Smooth muscle cell (in vitro differentiated cells): ENCODE measurements around the gene ZNF26. TPM values are rescaled to one million over a fixed set of nuclear protein-coding genes. Genes with fewer than 3 reads are reported as not detected.

ENCODE experiments used
- DNase-seq: peaks from one replicate; lab custom pipeline; 2025; ENCODE audit not compliant: unreplicated experiment; lab: John Stamatoyannopoulos, UW
- H2AFZ ChIP-seq: fragments of 200-600 bp; sonication (generic); 2 replicates; pipeline ENCODE4 v1.6.0; 2016; ENCODE audit warnings: antibody characterized with exemption, low read depth, mild to moderate bottlenecking
- H3F3A ChIP-seq: fragments of 200-600 bp; sonication (generic); 2 replicates; pipeline ENCODE4 v1.6.0; 2017; ENCODE audit warnings: antibody characterized with exemption, low read depth
- H3K27ac ChIP-seq: fragments of 200-600 bp; sonication (generic); 2 replicates; pipeline ENCODE4 v1.5.1; 2016; ENCODE audit warnings: low read depth, mild to moderate bottlenecking
- H3K27me3 ChIP-seq: fragments of 200-600 bp; sonication (generic); 2 replicates; pipeline ENCODE4 v1.6.1; 2016; ENCODE audit warnings: low read depth, mild to moderate bottlenecking
- H3K36me3 ChIP-seq: fragments of 200-600 bp; sonication (generic); 2 replicates; pipeline ENCODE4 v1.5.1; 2016; ENCODE audit warnings: low read depth
- H3K4me1 ChIP-seq: fragments of 200-600 bp; sonication (generic); 2 replicates; pipeline ENCODE4 v1.5.1; 2016; ENCODE audit warnings: low read depth
- H3K4me2 ChIP-seq: fragments of 200-600 bp; sonication (generic); 2 replicates; pipeline ENCODE4 v1.6.0; 2016; ENCODE audit warnings: mild to moderate bottlenecking
- H3K4me3 ChIP-seq: fragments of 200-600 bp; sonication (generic); 2 replicates; pipeline ENCODE4 v1.5.1; 2016; ENCODE audit warnings: mild to moderate bottlenecking
- H3K79me2 ChIP-seq: fragments of 200-600 bp; sonication (generic); 2 replicates; pipeline ENCODE4 v1.6.0; 2016; ENCODE audit warnings: low read depth, mild to moderate bottlenecking
- H3K9ac ChIP-seq: fragments of 200-600 bp; sonication (generic); 2 replicates; pipeline ENCODE4 v1.6.0; 2016; ENCODE audit warnings: low read depth
- H3K9me3 ChIP-seq: fragments of 200-600 bp; sonication (generic); replicated peaks from 2 replicates; pipeline ENCODE4 v1.5.1; 2016; ENCODE audit warnings: low read depth
- H4K20me1 ChIP-seq: fragments of 200-600 bp; sonication (generic); 2 replicates; pipeline ENCODE4 v1.6.0; 2016; ENCODE audit warnings: low read depth
- WGBS: methylation state at CpG from one replicate; pipeline ENCODE4 v1.1.7; 2016; ENCODE audit warnings: low lambda C conversion rate; 5-methylcytosine and 5-hydroxymethylcytosine counted together
- polyA plus RNA-seq: library from polyadenylated mRNA; unstranded; fragments of >200 nt; fragmentation: Nextera tagmentation; extraction: Ambion mirVana; gene quantifications from 2 replicates; pipeline ENCODE4 v1.2.1, GENCODE V29; 2016
- total RNA-seq: library from RNA; depleted of rRNA; stranded (reverse); fragments of >200 nt; gene quantifications from 2 replicates; pipeline ENCODE4 v1.2.3, GENCODE V29; 2014
- TF ChIP-seq, protein P1 (sequence below): fragments of 200-600 bp; sonication (generic); IDR thresholded peaks from 2 replicates; pipeline ENCODE4 v1.5.1; 2017; ENCODE audit warnings: borderline replicate concordance, mild to moderate bottlenecking, antibody characterized with exemption; ENCODE audit not compliant: insufficient read depth, poor library complexity, severe bottlenecking

Gene ZNF26
- total and polyA plus RNA-seq, 2 experiments from 2014 or later = 6.1 to 8.8 TPM

- no peaks in the 10 kb centered on the region for H3K27me3 ChIP-seq
- no peaks in the 10 kb centered on the region for H4K20me1 ChIP-seq
- H3K36me3 ChIP-seq = peaks cover 8% of the 10 kb centered on the region
- H2AFZ ChIP-seq = peak overlapping the region; percentile 100
- no peak for DNase-seq
- H3K4me3 ChIP-seq = peak overlapping the region; percentile 97
- peaks cover 4% of the 10 kb centered on the region for H3K4me1 ChIP-seq
- peaks cover 52% of the 10 kb centered on the region for H3K79me2 ChIP-seq
- peak overlapping the region; percentile 97 for H3K4me2 ChIP-seq
- TF ChIP-seq, protein P1, sequence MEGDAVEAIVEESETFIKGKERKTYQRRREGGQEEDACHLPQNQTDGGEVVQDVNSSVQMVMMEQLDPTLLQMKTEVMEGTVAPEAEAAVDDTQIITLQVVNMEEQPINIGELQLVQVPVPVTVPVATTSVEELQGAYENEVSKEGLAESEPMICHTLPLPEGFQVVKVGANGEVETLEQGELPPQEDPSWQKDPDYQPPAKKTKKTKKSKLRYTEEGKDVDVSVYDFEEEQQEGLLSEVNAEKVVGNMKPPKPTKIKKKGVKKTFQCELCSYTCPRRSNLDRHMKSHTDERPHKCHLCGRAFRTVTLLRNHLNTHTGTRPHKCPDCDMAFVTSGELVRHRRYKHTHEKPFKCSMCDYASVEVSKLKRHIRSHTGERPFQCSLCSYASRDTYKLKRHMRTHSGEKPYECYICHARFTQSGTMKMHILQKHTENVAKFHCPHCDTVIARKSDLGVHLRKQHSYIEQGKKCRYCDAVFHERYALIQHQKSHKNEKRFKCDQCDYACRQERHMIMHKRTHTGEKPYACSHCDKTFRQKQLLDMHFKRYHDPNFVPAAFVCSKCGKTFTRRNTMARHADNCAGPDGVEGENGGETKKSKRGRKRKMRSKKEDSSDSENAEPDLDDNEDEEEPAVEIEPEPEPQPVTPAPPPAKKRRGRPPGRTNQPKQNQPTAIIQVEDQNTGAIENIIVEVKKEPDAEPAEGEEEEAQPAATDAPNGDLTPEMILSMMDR = no peak
- no peaks in the 10 kb centered on the region for H3K9me3 ChIP-seq
- no peaks in the 10 kb centered on the region for H3F3A ChIP-seq
- peak overlapping the region; percentile 82 for H3K9ac ChIP-seq
- 16% methylated on average over 11 of the region's 11 CpGs for WGBS
- peak overlapping the region; percentile 78 for H3K27ac ChIP-seq
These were observed 688 bp downstream of the ZNF26 start for GRCh38 chr12:132986885-132987225.

GRCh38 chr12:132998741-132999140 is 12.6 kb downstream of the ZNF26 start:
- no peaks in the 10 kb centered on the region for H3F3A ChIP-seq
- peaks cover 55% of the 10 kb centered on the region for H3K9me3 ChIP-seq
- H3K4me3 ChIP-seq = no peak overlapping the region
- H3K79me2 ChIP-seq = peaks cover 76% of the 10 kb centered on the region
- no peaks in the 10 kb centered on the region for H3K27me3 ChIP-seq
- H4K20me1 ChIP-seq = no peaks in the 10 kb centered on the region
- H3K9ac ChIP-seq = no peak overlapping the region
- H3K36me3 ChIP-seq = peaks cover 34% of the 10 kb centered on the region
- no peak for DNase-seq
- H3K27ac ChIP-seq = no peak overlapping the region
- no peaks in the 10 kb centered on the region for H3K4me1 ChIP-seq
- TF ChIP-seq, protein P1 = no peak
- H2AFZ ChIP-seq = no peak overlapping the region
- WGBS = 56% methylated on average over 1 of the region's 1 CpG
- H3K4me2 ChIP-seq = no peak overlapping the region

GRCh38 chr12:133010657-133011297 is 24.6 kb downstream of the ZNF26 start:
- H3K9ac ChIP-seq = no peak overlapping the region
- no peaks in the 10 kb centered on the region for H3K4me1 ChIP-seq
- peaks cover 72% of the 10 kb centered on the region for H3K36me3 ChIP-seq
- peaks cover 62% of the 10 kb centered on the region for H3K9me3 ChIP-seq
- no peak overlapping the region for H3K4me3 ChIP-seq
- H3K4me2 ChIP-seq = no peak overlapping the region
- H3F3A ChIP-seq = no peaks in the 10 kb centered on the region
- TF ChIP-seq, protein P1 = no peak
- no peak overlapping the region for H2AFZ ChIP-seq
- H3K27me3 ChIP-seq = no peaks in the 10 kb centered on the region
- H3K27ac ChIP-seq = no peak overlapping the region
- whole genome bisulfite sequencing = 100% methylated on average over 6 of the region's 6 CpGs
- H4K20me1 ChIP-seq = no peaks in the 10 kb centered on the region
- H3K79me2 ChIP-seq = peaks cover 5% of the 10 kb centered on the region
- DNase-seq = no peak

DNA sequence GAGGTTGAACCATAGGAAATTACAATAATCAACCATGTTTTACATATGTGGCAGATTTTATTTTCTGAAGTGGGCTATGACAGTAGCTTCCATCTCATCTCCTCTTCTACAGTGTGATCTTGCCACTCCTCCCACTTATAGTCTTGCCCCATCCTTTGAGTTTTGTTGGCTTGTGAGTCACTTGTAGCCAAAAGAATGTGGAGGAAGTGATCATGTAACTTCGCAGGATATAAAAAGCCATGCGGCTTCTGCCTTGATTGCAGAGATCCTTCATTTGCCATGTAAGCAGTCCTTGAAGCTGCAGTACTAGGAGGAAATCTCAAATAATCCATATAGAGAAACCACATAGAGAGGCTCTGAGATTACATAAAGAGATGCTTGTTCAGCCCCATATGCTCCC is 37.4 kb downstream of the ZNF26 start:
- 91% methylated on average over 2 of the region's 2 CpGs for WGBS
- TF ChIP-seq, protein P1 = no peak
- no peak overlapping the region for H3K27ac ChIP-seq
- no peak overlapping the region for H2AFZ ChIP-seq
- no peak overlapping the region for H3K9ac ChIP-seq
- H3K9me3 ChIP-seq = peaks cover 14% of the 10 kb centered on the region
- no peaks in the 10 kb centered on the region for H3F3A ChIP-seq
- H3K4me3 ChIP-seq = no peak overlapping the region
- no peaks in the 10 kb centered on the region for H3K79me2 ChIP-seq
- H4K20me1 ChIP-seq = no peaks in the 10 kb centered on the region
- H3K36me3 ChIP-seq = no peaks in the 10 kb centered on the region
- H3K4me2 ChIP-seq = no peak overlapping the region
- no peaks in the 10 kb centered on the region for H3K27me3 ChIP-seq
- no peak for DNase-seq
- no peaks in the 10 kb centered on the region for H3K4me1 ChIP-seq
